Right lobe of liver (tissue), 6 donors: ENCODE measurements around the gene MROH7. TPM values are rescaled to one million over a fixed set of nuclear protein-coding genes. Genes with fewer than 3 reads are reported as not detected.

ENCODE experiments used
- ATAC-seq, 4 donors: fragments of 200-7000 bp; cut with Tn5 transposase; one replicate each; pipeline ENCODE4 v1.9.1; 2020; ENCODE audit warnings: mild to moderate bottlenecking in 4 of 4, moderate library complexity in 4 of 4
- DNase-seq, 3 donors: peaks; one replicate each; pipeline ENCODE4 v3.0.0-alpha.2; 2020
- H3K27ac ChIP-seq, 3 donors: fragments of 200-600 bp; one replicate each; pipeline ENCODE4 v1.8.0; 2022
- H3K27me3 ChIP-seq, 2 donors: fragments of 200-600 bp; one replicate each; pipeline ENCODE4 v1.8.0; 2022
- H3K36me3 ChIP-seq, 4 donors: fragments of 200-600 bp; sonication (generic) in 1 of 4; one replicate each; pipeline versions ENCODE4 v1.5.1 to v1.8.0; 2017 to 2022; ENCODE audit warnings: control low read depth in 1 of 4
- H3K4me1 ChIP-seq, 4 donors: fragments of 200-600 bp; sonication (generic) in 1 of 4; one replicate each; pipeline versions ENCODE4 v1.5.1 to v1.8.0; 2017 to 2022; ENCODE audit warnings: control low read depth in 1 of 4
- H3K4me3 ChIP-seq, 3 donors: fragments of 200-600 bp; one replicate each; pipeline ENCODE4 v1.8.0; 2022
- H3K9me3 ChIP-seq, 4 donors: fragments of 200-600 bp; sonication (generic) in 1 of 4; one replicate each; pipeline versions ENCODE4 v1.5.1 to v1.8.0; 2017 to 2022; ENCODE audit warnings: control low read depth in 1 of 4
- POLR2A ChIP-seq: fragments of 450-650 bp; IDR thresholded peaks from one replicate; pipeline ENCODE4 v1.6.1; 2017; ENCODE audit warnings: antibody characterized with exemption, mild to moderate bottlenecking
- WGBS: methylation state at CpG from one replicate; pipeline ENCODE4 v1.1.6; 2018; ENCODE audit warnings: low coverage, low lambda C conversion rate; ENCODE audit not compliant: insufficient coverage; ENCODE audit errors: missing lambda C conversion rate; 5-methylcytosine and 5-hydroxymethylcytosine counted together
- intact Hi-C, 2 donors: fragments of 100-400 bp; cut with DNase I; formaldehyde crosslinking; loops; one replicate each; pipeline versions ENCODE4 v1.11.2 to v1.14.1; 2022
- total RNA-seq, 6 experiments: library from RNA; depleted of rRNA in 2 of 6; stranded (reverse); fragments of >200 nt in 2 of 6; fragmentation: NEBNext Ultra II Directional in 3 of 6; extraction: Animal tissue kit (Norgen Biotek cat#: 25700) in 3 of 6; gene quantifications; one replicate each; pipeline versions ENCODE4 v1.1.0 to v1.2.4, GENCODE V29; 2016 to 2023
- TF ChIP-seq, protein P1 (sequence below), 4 donors: fragments of 200-600 bp in 3 of 4; fragments of 450-650 bp in 1 of 4; IDR thresholded peaks; one replicate each; pipeline versions ENCODE4 v1.5.1 to v1.8.0; 2016 to 2022; ENCODE audit warnings: antibody characterized with exemption in 4 of 4, mild to moderate bottlenecking in 2 of 4
- donor health status: DM: no; HTN: yes; CAD: no.
- donor health status: DM: no; HTN: no; CAD: no.
- donor health status: DM: no; HTN: no; CAD: no.
- donor health status: DM: no; HTN: yes; CAD: no.
- donor health status: DM: no; HTN: yes; CAD: no.

Gene MROH7
- total RNA-seq, 6 experiments from 2014 or later: 0.37 to 3.1 (median 1.2) TPM

DNA sequence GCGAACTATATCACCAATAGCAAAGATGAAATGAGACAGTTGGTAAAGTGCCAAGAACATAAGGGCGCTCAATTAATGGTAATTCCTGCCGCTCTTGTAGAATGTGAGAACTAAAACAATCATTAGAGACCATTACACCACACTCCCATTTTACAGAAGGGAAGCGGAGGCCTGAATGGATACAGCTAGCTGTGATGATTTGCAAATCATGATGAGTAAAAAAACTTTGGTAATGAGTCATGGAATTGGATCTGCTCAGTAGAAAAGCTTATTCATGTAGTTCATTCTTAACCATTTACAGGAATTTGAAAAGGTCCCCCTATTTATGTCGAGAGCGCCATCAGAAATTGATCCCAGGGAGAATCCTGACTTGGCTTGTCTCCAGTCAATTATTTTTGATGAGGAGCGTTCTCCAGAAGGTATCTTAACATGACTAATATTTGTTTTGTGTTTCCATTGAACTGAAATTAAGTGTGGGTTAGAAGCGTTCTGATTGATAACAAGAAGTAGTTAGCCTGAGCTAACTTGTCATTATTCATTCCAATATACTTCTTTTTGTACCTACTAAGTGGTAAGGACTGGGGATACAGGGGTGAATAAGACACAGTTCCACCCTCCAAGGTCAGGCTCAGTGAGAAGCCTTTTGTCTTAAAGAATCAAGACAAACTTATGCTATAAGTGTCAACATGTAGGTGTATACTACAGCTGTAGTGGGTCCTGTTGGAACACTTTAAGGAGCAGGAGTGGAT is 74.9 kb downstream of the MROH7 start:
- no peak for ATAC-seq
- no peaks in the 10 kb centered on the region for H3K27me3 ChIP-seq

DNA sequence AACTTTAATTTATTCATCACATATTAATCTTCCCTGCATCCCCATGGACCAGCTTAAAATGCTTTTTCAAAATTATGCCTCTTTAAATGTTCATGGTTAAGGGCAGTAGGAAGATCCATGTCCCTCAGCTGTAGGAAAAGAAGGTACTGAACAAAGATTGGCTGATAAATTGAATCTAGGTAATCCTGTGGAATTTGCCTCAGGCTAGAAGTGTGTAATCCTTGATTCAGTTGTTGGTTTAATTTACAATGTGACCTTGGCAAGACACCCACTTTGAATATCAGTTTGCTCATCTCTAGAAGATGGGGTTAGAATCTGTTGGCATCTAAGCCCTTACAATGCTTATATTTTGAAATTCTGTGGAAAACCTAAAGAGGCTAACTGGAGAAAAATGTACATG is 80.1 kb downstream of the MROH7 start:
- no peak for TF ChIP-seq POLR2A
- TF ChIP-seq, protein P1, sequence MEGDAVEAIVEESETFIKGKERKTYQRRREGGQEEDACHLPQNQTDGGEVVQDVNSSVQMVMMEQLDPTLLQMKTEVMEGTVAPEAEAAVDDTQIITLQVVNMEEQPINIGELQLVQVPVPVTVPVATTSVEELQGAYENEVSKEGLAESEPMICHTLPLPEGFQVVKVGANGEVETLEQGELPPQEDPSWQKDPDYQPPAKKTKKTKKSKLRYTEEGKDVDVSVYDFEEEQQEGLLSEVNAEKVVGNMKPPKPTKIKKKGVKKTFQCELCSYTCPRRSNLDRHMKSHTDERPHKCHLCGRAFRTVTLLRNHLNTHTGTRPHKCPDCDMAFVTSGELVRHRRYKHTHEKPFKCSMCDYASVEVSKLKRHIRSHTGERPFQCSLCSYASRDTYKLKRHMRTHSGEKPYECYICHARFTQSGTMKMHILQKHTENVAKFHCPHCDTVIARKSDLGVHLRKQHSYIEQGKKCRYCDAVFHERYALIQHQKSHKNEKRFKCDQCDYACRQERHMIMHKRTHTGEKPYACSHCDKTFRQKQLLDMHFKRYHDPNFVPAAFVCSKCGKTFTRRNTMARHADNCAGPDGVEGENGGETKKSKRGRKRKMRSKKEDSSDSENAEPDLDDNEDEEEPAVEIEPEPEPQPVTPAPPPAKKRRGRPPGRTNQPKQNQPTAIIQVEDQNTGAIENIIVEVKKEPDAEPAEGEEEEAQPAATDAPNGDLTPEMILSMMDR (IDR thresholded peaks at IDR 0.05): no peak
- intact Hi-C loops: no loop called here
- Histone ChIP-seq H3K4me3 (no peak overlapping the region), H3K4me1 (peaks cover 0 to 9% (median 4%) of the 10 kb centered on the region in 4 donors), H3K36me3 (peaks cover 0 to 41% (median 14%) of the 10 kb centered on the region in 4 donors), H3K27me3 (no peaks in the 10 kb centered on the region), H3K9me3 (no peaks in the 10 kb centered on the region), H3K27ac (no peak overlapping the region)
- DNase-seq (no peak), ATAC-seq (no peak)

More for the DNA sequence above, 74.9 kb downstream of the MROH7 start:
- no peaks in the 10 kb centered on the region for H3K9me3 ChIP-seq
- TF ChIP-seq, protein P1 (IDR thresholded peaks at IDR 0.05): no peak
- no peak for TF ChIP-seq POLR2A
- DNase-seq: no peak
- H3K4me1 ChIP-seq: peaks cover 0 to 16% (median 6%) of the 10 kb centered on the region in 4 donors
- peaks cover 0 to 10% (median 5%) of the 10 kb centered on the region in 4 donors for H3K36me3 ChIP-seq
- peak overlapping the region in 2 of 3 donors; percentile 48 for H3K27ac ChIP-seq
- intact Hi-C loops: no loop called here
- WGBS: 28% methylated on average over 8 of the region's 8 CpGs
- H3K4me3 ChIP-seq: peak overlapping the region; percentile 91 to 99 (median 97)

DNA sequence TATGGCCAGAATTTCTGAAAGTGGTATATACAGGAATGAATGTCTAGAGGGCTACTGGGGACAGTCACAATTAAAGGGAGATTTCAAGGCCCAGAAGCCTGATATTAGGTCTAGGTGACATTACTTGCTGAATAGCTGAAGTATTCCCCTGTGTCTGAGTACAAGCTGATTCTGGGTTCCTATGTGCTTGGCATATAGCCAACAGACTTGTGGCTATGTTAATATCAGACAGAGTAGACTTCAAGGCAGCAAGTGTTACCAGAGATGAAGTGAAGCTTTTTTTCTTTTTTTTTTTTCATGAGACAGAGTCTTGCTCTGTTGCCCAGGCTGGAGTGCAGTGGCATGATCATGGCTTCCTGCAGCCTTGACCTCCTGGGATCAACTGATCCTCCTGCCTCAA is 82.4 kb downstream of the MROH7 start:
- Histone ChIP-seq H3K4me1 (no peaks in the 10 kb centered on the region), H3K27ac (no peak overlapping the region), H3K4me3 (no peak overlapping the region), H3K36me3 (peaks cover 0 to 42% (median 11%) of the 10 kb centered on the region in 4 donors), H3K9me3 (no peaks in the 10 kb centered on the region), H3K27me3 (no peaks in the 10 kb centered on the region)
- DNase-seq (no peak), ATAC-seq (no peak)
- intact Hi-C loops: no loop called here
- no peak for TF ChIP-seq POLR2A
- TF ChIP-seq, protein P1 (IDR thresholded peaks at IDR 0.05): no peak

DNA sequence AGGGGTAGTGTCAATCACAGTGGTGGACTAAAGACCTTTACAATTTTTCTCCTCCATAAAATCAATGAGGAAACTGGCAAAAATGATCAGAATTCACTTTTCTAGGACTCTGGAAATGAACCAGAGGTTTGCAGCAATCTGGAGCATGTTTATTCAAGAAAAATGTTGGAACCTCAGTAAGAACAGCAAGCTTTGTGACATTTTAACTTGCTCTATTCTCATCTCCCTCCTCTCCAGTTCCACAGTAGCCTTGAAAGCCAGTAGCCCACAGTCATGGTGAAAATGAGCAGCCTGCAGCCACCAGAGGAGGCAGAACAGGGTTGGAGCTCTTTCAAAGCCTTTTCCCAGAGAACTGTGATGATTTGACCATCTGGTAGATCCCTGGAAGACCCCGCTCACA is 83.2 kb downstream of the MROH7 start:
- peaks cover 0 to 37% (median 11%) of the 10 kb centered on the region in 4 donors for H3K36me3 ChIP-seq
- peak in 1 of 4 donors; percentile 70 for ATAC-seq
- intact Hi-C loops: no loop called here

More for the DNA sequence above, 83.2 kb downstream of the MROH7 start:
- Histone ChIP-seq H3K27ac (no peak overlapping the region), H3K4me1 (no peaks in the 10 kb centered on the region), H3K9me3 (no peaks in the 10 kb centered on the region), H3K4me3 (no peak overlapping the region), H3K27me3 (no peaks in the 10 kb centered on the region)
- 86% methylated on average over 1 of the region's 1 CpG for WGBS
- no peak for DNase-seq
- TF ChIP-seq, protein P1 (IDR thresholded peaks at IDR 0.05): no peak
- no peak for TF ChIP-seq POLR2A
